ENCODE data around the gene PACRG.

- TF ChIP-seq POLR2AphosphoS5 (IDR thresholded peaks at IDR 0.05; ENCODE audit: low read depth, low read length) (no peak), TAF1 (IDR thresholded peaks at IDR 0.05; ENCODE audit: borderline replicate concordance, insufficient read depth, low read length) (no peak)
Observed at GRCh38 chr6:163083141-163083540, 355.4 kb downstream of the PACRG start.
